ENCODE data around the gene PBX1.
"Not testable (repeated sequence)": the region's sequence is repeated elsewhere in the genome, so short reads cannot be mapped to it uniquely, and the experiment has no call there.

The PBX1 gene

DNA sequence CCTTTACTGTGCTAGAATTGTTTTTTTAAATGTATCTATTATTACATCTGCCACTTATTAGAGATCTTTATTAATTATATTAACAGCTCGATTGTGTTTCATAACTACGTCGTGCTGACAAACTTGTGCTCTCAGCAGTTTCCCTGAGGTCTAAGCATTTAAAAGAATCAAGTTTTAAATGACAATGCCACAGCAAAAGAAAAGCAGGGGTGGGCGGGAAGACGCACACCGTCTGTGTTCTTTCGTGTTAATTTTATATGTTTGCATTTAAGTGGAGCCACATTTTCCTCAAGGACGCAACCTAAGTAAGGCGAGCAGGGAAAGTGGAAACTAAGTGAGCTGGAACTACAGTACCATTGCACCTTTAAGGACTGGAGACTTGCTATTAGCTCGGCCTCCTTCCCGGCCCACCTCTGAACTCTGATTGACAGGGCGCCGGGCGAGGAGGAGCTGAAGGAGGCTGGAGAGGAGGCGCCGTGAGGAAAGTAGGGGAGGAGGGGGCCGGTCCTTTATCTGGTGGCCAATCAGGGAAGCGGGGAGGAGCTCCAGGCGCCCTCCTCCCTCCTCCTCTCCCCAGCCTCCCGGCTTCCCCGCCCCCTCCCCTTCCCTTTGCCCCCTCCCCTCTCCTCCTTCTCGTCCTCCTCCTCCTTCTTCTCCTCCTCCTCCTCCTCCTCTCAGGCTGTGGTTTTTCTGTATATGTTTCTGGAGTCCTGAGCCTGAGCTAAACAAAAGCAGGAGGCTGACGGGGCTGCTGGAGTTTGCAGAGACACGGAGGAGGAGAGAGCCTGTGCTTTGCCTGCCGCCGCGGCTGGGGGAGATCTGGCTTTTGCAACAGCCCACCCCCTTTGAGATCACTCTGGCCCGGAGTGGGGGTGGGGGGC is at the start of gene PBX1:
Gene PBX1 (plus strand): TSS at position 724 of the 881 bp plus-strand sequence.
- DNase-seq = peak; percentile 96

DNA sequence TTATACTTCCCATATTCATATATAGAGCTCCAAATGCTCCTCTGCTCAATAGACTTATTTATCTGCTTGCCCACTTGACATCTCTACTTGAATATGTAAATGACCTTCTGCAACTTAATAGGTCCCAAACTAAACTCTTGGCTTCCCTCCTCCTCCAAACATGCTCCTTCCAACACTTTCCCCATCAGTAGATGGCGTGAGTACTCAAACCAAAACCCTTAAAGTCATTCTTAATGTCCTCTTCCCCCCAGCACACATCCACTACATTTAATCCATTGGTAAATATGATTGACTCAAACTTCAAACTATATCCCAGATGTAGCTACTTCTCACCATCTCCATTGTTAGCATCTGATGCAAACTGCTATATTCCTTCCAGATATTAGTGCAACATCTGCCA is 48.5 kb upstream of the PBX1 start:
- DNase-seq = no peak

DNA sequence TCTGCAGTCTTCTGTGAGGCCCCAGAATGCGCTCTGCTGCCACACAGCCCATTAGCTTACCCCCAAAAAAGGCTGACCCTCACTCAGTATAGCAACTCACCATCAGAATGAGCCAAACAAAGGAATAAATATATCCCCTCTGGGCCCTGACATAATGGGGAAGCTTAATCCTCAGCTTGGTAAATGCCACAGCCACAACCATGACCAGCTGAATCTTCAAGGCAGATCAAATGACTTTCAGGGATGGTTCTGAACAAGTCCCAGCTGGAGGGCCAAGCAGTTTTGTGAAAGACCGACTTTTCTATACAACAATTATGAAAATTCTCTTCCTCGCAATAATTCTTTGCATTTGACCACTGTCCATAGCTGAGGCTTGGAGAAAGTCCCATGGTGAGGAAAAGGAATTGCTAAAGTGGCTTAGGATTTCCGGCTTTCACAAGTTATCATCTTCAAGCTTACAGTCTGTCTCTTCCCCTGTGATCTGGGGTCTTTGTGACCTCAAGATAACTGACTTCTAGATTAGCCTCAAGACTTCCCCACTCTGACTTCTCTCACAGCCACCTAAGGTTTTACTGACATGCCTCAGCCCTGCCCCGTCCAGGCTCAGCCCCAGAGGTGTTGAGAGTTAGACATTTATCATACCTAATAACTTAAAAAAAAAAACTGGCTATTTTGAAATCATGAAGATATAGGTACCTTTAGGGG is 47.8 kb upstream of the PBX1 start:
- no peak for DNase-seq

DNA sequence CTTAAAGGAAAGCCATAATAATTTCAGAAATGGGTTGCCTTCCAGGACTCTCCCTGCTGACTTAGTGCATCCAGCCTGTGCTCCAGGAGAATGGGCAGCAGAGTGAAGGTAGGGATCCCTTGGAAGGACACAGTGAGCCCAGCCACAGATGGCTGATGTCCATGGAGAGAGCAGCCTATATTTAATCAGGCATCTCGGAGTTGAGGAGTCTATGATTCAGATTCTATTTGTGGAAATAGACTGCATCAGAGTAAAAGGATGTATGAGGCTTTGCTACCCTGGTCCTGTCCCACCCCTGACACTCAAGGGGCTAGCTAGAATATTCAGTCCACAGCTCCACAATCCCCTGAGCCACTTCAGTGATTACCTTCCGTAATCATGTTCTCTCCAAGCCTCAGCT is 43.8 kb upstream of the PBX1 start:
- no peak for DNase-seq

DNA sequence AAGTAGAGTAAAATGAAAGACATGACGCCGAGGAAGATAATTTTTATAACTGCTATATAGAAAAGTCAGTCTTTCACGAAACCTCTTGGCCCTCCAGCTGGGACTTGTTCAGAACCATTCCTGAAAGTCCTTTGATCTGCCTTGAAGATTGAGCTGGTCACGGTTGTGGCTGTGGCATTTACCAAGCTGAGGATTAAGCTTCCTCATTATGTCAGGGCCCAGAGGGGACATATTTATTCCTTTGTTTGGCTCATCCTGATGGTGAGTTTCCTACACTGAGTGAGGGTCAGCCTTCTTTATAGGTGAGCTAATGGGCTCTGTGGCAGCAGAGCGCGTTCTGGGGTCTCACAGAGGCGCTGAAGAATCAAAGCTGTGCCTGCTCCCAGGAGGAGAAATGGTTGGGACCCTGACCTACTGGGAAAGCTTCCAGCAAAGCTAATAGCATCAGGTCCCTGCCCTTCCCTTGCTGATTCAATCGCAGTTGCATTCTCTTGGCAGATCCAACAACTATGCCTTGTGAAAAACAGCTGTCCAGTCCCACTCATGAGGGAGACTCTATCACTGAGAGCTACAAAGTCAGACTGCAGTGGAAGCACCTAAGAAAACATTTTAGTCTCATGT is 43.2 kb upstream of the PBX1 start:
- DNase-seq = no peak

DNA sequence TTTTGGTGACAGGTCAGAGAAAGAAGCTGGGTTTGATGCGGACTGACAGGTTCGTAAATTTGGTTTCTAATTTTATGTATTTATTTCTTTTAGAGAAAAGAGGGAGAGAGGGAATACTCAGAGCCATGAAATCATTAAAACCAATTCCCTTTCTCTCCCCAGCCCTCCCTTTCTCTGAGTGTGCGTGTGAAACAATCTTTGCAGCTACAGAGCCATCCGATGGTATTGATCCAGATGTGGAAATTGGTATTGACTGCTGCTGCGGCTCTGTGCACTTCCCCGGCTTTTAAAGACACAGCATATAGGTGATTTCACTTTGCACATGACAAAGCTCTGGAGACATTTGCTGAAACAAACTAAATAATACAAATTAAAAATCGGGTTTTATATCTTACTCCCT is 42.4 kb upstream of the PBX1 start:
- no peak for DNase-seq

DNA sequence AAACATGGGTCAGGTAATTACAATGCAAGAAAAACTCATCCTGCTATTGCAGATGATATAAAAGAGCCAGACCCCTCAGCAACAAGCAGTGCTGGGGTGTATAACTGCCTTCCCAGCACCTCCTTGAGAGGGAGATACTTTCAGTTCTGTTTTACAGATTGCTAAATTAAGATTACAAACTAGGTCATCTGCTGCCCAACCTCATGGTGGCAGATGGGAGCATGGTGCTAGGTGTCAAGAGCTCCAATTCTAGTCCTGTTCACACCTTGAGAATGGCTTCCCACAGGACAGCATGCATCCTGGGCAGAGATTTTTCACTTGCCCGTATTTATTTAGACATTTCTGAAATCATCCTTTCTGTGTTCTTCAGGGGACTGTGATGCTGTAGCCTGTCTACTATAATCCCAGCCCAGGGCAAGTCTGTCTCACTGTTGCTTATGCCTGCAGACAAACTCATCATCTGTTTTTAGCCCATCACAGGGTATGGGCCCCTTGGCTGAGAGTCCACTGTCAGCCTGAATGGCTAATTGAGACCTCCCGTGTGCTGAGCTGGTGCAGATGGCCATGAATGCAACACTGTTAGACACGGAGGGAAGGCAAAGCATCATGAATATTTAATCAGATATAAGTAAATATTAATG is 40.2 kb upstream of the PBX1 start:
- DNase-seq = no peak

DNA sequence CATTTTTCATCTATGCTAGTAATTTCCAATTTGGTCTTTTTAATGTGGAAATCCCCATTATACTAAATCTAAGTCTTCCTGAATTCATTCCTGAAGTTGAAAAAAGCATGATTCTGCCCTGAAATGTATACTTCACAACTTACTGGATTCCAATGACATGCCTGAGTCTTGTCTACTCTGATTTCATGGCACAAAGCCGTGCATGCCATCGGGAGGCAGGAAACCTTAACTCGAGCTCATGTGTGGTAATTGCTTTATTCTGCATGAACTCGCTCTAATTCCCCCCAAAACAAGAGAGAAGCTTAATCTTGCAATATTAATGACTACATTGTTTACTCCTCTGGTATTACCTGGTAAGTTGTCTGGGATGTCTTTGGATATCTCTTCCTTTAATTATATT is 39.6 kb upstream of the PBX1 start:
- no peak for DNase-seq

DNA sequence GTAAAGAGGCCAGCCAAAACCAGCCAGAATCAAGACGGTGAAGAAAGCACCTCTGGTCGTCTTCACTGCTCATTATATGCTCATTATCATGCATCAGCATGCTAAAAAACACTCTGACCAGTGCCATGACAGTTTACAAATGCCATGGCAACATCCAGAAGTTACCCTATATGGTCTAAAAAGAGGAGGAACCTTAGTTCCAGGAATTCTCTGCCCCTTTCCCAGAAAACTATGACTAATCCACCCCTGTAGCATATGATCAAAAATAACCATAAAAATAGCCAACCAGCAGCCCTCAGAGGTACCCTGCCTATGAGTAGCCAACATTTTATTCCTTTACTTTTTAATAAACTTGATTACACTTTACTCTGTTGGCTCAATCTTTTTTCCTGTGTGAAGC is 34.2 kb upstream of the PBX1 start:
- DNase-seq = no peak

DNA sequence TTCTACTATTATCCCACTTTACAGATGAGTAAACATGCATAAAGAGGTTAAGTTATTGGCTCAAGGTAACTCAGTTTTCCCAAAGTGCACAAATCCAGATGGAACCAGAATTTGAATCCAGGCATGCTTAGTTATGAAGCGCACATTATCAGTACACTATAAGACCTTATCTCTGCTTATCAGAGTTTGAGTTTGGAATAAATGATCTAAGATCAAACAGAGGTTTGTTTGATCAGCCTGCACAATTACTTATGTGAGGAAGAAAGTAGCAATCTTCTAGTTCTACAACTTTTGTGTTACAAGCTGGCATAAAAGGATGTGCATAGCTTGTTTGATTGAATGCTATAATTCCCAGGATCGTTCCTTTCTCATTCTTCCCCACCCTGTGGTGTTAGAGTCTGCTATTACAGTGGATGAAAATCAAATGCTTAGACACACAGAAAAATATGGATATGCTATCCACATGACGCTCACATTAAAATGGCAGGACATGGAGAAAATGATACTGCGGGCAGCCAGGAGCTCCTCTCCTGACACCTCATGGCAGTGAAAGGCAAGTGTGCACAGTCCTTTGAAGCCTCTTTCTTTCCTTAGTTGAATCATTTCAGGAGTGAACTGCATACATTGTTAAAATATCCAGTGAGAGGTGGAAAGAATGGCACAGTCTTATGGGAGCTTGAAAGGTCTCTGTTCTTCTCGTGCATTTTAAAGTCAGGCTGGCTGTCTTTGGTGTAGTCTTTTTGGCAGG is 23.9 kb upstream of the PBX1 start:
- DNase-seq = no peak

DNA sequence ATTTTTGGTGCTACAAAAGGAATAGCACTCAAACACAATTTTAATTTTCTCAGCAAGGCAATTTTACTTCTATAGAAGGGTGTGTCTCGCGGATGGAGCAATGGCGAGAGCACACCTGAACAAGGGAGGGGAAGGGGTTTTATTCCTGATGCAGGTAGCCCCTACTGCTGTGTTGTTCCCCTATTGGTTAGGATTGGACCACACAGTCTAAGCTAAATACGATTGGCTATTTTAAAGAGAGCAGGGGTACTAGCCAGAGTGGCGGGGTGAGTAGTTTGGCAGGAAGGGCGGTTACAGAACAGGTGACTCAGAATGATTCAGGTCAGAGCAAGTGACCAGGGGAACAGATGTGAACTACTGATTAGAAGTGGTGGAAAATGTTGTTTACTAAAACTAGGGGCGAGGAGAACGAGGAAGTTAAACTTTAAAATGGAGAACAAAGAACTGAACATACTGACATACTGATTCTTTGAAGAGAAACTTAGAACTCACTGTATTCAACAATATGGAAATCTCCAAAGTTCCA is 6.5 kb upstream of the PBX1 start:
- not testable (repeated sequence) for DNase-seq

DNA sequence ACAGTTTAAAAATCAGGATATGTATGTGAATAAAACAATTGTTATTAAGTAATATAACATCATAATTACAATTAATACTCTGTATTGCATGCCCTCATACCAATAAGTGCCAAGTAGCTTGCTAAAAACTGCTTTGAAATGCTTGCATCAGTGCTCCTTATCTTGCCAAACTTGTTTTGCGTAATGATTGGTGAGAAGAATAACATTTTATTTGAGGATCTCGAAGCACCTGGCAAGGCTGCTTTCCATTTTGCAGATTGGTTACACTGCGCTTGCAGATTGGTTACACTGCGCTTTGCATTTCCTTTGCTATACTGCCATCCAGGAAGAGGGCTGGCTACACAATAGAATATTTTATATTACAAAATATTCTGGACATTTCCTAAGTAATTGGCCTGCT is 1.7 kb upstream of the PBX1 start:
- DNase-seq = no peak

DNA sequence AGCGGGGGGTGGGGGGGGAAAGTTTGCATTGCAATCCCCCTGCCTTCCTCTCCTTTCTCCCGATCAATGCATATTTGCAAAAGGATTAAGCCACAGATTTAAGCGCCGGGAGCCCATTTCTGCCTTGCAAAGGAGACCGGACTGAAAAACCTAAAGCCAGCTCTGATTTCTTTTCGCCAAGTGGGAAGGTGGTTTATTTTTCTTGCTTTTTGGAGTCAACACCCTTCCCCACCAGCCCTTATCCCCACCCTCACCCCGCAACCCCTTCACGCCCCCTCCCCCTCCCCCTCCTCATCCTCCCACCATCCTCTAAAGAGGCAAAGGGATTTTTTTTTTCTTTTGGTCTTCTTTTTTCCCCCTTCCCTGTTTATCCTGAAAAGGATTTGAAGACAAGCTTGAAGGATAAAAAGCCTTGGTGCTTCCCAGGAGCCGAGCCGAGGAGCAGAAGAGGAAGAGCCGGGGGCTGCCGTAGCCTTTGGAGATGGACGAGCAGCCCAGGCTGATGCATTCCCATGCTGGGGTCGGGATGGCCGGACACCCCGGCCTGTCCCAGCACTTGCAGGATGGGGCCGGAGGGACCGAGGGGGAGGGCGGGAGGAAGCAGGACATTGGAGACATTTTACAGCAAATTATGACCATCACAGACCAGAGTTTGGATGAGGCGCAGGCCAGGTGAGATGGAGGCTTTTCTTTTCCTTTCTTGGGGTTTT is 513 bp downstream of the PBX1 start:
- peak; percentile 15 for DNase-seq

DNA sequence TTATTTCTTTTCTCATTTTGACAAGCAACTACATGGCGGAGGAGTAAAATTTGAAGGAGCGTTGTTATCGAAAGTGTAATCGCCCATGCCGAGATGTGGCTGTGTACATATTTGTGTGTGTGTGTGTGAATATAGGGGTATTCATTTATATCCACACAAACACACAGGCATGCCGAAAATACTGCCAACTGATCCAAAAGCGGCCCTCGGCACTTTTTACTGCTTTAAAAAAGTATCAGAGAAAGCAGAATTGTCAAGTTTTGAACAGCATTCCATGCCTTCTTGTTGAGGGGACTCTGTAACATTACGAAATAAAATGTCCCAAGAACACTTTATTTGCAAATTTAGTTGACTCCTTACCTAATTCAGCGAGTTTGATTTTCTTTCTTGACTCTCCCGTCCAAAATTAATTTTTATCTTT is 1.1 kb downstream of the PBX1 start:
- peak; percentile 16 for DNase-seq

DNA sequence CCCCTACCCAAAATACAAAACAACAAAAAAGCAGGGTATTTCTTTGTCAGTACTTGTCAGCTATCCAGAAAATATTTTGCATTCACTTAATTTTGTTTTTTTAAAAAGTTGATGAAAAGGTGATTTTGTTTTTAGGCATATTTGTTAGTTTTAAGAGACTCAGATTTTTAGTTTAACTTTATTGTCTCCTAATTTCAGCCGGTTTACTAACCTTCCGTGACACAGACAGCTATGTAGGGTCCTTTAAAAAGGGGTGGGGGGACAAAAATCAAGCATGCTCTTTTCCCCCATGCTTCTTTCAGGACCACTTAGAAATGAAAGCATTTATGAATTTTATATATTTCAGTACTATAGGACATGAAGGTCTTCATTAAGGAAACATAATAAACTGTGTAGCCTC is 1.6 kb downstream of the PBX1 start:
- no peak for DNase-seq

DNA sequence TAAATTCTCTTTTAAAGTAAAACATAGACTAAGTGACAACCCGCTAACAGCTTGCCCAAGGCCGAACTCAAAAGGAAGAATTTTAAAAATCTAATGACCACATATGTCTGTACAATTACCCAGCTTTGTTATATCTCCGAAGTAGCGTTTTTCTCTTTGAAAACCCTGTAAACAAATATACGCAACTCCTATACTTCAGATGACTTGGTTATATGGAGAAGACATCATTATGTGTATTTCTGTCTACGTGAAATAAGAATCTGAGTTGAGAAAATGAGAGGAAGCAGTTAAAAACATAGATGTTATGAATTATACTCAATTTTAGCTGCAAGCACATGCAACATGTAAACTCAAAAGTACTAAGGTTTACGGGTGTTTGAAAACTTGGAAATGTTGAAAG is 2.0 kb downstream of the PBX1 start:
- DNase-seq = peak; percentile 40

DNA sequence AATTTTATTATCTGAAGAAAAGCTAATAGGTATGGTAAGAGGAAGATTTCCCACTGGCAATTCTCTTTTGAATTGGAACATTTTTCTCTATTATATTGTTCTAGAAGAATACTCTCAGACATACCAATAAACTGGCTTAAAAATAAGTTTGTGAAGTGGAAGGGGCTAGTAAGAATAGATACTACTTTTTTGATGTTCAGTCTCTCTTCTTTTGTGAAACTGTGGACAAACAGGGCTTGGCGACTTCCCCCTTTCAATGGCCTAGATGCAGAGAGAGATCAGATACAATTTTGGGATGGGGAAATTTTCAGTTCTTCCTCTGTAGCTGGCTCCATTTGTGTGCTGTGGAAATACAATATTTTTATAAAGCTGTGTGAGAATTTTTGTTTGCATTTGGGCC is 2.5 kb downstream of the PBX1 start:
- peak; percentile 47 for DNase-seq

DNA sequence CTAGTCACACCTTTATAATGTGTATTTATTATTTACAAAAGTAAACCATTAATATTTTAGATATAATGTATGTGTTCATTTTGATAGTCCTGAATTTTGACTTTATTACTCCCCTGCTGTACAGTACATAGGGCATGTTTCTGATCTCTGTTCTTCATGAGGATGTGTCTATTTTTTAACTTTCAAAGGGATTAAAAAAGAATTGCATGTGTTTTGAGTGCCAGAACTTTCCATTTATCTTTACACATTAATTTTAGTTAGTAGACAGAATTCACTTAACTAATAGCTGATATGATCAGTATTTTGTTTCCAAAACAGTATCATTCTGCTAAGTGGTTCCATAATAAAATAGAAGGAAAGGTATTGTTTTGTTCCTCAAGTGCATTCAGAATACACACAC is 3.1 kb downstream of the PBX1 start:
- DNase-seq = peak; percentile 23

DNA sequence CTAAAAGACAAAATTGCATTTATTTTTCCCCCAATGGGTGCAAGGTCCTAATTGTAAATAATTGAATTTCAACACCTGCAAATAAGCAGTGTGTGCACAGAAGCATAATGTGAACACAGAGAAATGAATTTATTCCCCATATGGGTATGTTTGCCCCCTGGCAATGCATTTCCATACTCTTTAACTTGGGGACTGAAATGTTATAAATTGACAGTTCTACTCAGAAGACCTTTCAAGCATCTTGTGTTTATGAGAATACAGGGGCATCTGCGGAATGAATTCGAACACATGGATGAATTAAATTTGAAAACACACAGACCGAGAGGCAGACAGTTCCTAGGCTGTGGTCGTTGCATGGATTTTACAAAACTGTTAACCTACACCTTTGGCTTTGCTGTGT is 3.5 kb downstream of the PBX1 start:
- DNase-seq = peak; percentile 32

DNA sequence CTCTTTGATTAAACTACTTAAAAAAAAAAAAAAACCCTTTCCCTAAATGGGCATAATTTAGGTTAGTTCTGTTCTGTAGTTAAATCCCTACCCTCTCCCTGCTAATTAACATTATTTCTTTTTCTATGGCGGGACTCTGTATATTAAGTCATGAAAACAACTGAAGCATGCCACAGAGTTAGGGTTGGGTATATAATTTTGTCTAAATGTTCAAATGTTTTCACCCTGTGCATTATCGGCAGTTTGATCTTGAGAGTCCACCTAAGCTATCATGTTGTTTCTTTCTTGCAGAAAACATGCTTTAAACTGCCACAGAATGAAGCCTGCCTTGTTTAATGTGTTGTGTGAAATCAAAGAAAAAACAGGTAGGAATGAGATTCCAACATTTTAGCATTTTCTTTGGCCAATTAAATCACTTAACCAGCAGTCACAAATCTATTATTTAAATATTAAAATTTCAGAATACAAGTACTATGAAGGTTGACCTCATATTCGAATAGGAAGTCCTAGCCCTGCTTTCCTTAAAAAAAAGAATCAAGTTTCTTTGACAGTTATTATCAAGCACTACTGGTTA is 4.0 kb downstream of the PBX1 start:
- peak; percentile 32 for DNase-seq

DNA sequence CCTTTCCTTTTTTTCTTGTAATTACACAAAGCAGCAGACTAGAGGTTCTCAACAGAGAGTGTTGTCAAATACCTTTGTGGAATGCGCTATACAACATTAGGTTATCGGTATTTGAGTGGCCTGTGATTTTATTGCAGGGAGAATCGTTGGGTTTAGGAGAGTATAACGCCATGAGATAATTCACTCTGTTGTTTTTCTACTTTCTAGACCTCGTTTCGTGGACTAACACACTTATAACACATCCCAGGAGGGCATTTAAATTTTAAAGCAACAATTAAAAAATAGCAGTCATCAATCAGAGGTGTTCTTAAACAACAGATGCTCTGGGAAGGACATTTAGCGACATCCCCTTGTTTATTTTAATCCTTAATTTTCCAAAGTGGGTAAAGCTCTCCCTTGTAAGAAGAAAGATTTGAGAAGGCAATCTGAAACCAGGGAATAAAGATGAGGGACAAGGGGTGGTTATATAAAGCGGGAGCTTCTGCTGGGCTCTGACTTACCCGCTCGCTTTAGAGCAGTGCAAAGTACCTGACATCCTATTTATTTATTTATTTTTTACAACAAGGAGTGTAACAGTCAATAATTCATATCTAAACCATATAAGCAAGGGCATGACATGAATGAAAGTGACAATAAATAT is 4.9 kb downstream of the PBX1 start:
- no peak for DNase-seq
